ENCODE measurements around the gene KCNJ6.

Gene KCNJ6, protein sequence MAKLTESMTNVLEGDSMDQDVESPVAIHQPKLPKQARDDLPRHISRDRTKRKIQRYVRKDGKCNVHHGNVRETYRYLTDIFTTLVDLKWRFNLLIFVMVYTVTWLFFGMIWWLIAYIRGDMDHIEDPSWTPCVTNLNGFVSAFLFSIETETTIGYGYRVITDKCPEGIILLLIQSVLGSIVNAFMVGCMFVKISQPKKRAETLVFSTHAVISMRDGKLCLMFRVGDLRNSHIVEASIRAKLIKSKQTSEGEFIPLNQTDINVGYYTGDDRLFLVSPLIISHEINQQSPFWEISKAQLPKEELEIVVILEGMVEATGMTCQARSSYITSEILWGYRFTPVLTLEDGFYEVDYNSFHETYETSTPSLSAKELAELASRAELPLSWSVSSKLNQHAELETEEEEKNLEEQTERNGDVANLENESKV

GRCh38 chr21:37916310-37917051 is at the start of gene KCNJ6:
KCNJ6 (minus strand) TSS chr21:37916457; CDS start chr21:37840682, 75,775 bp downstream.
- Histone ChIP-seq H3K27ac (ENCODE audit: low read length) (no peak within 1 kb of the TSS), H3K9ac (ENCODE audit: low read depth, low read length) (peak within 1 kb of the TSS; percentile 50; the same call in 1 of the 2 replicates), H3K4me1 (ENCODE audit: insufficient read depth, low read length) (peaks cover 15% of the 10 kb centered on the region; the same call in 1 of the 2 replicates), H3K9me3 (ENCODE audit: insufficient read depth, low read depth, low read length) (no peaks in the 10 kb centered on the region), H3K27me3 (ENCODE audit: insufficient read depth, low read length) (peaks cover 41% of the 10 kb centered on the region), H3K4me3 (ENCODE audit: low read length) (peak within 1 kb of the TSS; percentile 83), H3K36me3 (ENCODE audit: insufficient read depth, low read depth, low read length) (no peaks in the 10 kb centered on the region)

DNA sequence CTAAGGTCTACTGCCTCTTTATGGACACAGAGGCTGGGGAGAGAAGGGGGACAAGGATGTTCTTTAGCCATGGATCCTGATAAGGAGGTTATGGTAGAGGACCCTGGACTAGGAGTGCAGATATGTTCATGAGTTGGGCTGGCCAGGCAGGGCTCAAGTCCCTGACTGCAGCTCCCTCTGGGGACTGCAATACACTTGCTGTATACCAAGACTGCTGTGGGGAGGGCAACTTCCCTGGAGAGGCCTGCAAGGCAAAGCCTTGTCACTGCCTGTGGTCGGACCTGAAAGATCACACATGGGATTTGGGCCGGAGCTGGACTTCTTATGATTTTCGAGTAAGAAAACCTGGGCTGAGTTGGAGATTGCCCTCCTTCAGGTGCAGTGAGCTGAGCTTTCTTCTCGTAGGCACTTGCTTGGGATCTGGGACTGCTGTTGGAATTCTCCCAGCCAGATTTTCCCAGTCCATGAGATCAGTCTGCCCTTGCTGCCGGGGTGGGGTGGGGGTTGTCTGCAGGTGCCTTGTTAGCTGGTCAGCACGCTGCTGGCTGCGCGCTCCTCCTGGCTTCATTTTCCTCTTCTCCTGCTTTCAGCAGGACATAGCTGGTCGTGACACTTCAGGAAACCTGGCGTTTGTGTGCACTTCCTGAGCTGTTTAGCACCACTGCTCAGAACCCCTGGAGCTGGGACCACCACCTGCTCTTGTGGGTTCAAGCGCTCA is 49.0 kb upstream of the KCNJ6 start:
- no peaks in the 10 kb centered on the region for H3K27me3 ChIP-seq (ENCODE audit: insufficient read depth, low read length)
- H3K27ac ChIP-seq (ENCODE audit: low read length): no peak overlapping the region
- no peaks in the 10 kb centered on the region for H3K4me1 ChIP-seq (ENCODE audit: insufficient read depth, low read length)
- no peak overlapping the region for H3K9ac ChIP-seq (ENCODE audit: low read depth, low read length)
- no peak overlapping the region for H3K4me3 ChIP-seq (ENCODE audit: low read length)
- H3K9me3 ChIP-seq (ENCODE audit: insufficient read depth, low read depth, low read length): no peaks in the 10 kb centered on the region
- no peaks in the 10 kb centered on the region for H3K36me3 ChIP-seq (ENCODE audit: insufficient read depth, low read depth, low read length)

- Histone ChIP-seq H3K27me3 (ENCODE audit: insufficient read depth, low read length) (no peaks in the 10 kb centered on the region), H3K27ac (ENCODE audit: low read length) (no peak overlapping the region), H3K9me3 (ENCODE audit: insufficient read depth, low read depth, low read length) (no peaks in the 10 kb centered on the region), H3K9ac (ENCODE audit: low read depth, low read length) (no peak overlapping the region), H3K4me1 (ENCODE audit: insufficient read depth, low read length) (no peaks in the 10 kb centered on the region), H3K4me3 (ENCODE audit: low read length) (no peak overlapping the region), H3K36me3 (ENCODE audit: insufficient read depth, low read depth, low read length) (no peaks in the 10 kb centered on the region)
Measured at GRCh38 chr21:37958537-37958936, 42.3 kb upstream of the KCNJ6 start.

DNA sequence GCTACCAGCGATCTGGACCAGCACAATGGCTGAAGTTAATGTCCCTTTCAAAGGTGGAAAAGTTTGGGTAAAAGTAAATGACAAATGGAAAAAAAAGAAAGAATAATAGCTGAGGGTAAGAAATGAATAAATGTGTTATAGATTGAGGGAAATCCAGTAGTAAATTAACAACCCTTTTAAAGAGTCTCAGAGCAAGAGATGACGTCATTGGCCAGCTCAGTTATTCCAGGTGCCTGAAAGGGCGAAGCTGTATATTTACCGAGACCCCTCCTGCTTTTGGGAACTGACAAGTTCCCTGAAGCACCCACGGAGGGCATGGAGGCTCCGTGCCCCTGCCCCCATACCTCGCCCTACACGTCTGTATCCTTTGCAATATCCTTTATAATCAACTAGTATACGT is 40.5 kb upstream of the KCNJ6 start:
- no peaks in the 10 kb centered on the region for H3K36me3 ChIP-seq (ENCODE audit: insufficient read depth, low read depth, low read length)
- no peak overlapping the region for H3K9ac ChIP-seq (ENCODE audit: low read depth, low read length)
- no peak overlapping the region for H3K4me3 ChIP-seq (ENCODE audit: low read length)
- H3K9me3 ChIP-seq (ENCODE audit: insufficient read depth, low read depth, low read length): no peaks in the 10 kb centered on the region
- no peaks in the 10 kb centered on the region for H3K27me3 ChIP-seq (ENCODE audit: insufficient read depth, low read length)
- H3K4me1 ChIP-seq (ENCODE audit: insufficient read depth, low read length): no peaks in the 10 kb centered on the region
- no peak overlapping the region for H3K27ac ChIP-seq (ENCODE audit: low read length)

- peaks cover 10% of the 10 kb centered on the region for H3K9me3 ChIP-seq (ENCODE audit: insufficient read depth, low read depth, low read length)
- H3K27ac ChIP-seq (ENCODE audit: low read length): no peak overlapping the region
- H3K9ac ChIP-seq (ENCODE audit: low read depth, low read length): no peak overlapping the region
- no peak overlapping the region for H3K4me3 ChIP-seq (ENCODE audit: low read length)
- H3K4me1 ChIP-seq (ENCODE audit: insufficient read depth, low read length): no peaks in the 10 kb centered on the region
- no peaks in the 10 kb centered on the region for H3K27me3 ChIP-seq (ENCODE audit: insufficient read depth, low read length)
- H3K36me3 ChIP-seq (ENCODE audit: insufficient read depth, low read depth, low read length): no peaks in the 10 kb centered on the region
Measured at GRCh38 chr21:37945036-37945435, 28.8 kb upstream of the KCNJ6 start.

DNA sequence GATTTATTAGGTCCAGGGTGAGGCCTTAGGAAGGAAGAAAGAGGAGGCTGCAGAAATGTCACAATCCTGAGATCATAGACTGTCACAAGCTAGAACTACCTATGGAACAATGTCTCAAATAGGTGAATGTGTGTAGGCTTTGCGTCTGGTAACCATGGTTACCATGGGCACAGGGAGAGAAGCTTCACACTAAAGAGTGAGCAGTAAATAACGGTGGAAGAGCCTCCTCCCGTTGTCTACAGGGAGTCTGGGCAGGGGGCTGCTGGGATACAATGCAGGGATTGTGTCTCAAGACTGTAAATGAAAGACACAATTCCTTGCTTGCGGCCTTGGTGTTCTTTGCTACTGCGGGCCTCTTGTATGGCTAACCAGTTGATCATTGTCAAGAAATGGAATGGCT is 28.2 kb upstream of the KCNJ6 start:
- H3K4me3 ChIP-seq (ENCODE audit: low read length): no peak overlapping the region
- H3K9me3 ChIP-seq (ENCODE audit: insufficient read depth, low read depth, low read length): peaks cover 13% of the 10 kb centered on the region
- no peaks in the 10 kb centered on the region for H3K4me1 ChIP-seq (ENCODE audit: insufficient read depth, low read length)
- no peaks in the 10 kb centered on the region for H3K27me3 ChIP-seq (ENCODE audit: insufficient read depth, low read length)
- no peak overlapping the region for H3K27ac ChIP-seq (ENCODE audit: low read length)
- no peak overlapping the region for H3K9ac ChIP-seq (ENCODE audit: low read depth, low read length)
- no peaks in the 10 kb centered on the region for H3K36me3 ChIP-seq (ENCODE audit: insufficient read depth, low read depth, low read length)

DNA sequence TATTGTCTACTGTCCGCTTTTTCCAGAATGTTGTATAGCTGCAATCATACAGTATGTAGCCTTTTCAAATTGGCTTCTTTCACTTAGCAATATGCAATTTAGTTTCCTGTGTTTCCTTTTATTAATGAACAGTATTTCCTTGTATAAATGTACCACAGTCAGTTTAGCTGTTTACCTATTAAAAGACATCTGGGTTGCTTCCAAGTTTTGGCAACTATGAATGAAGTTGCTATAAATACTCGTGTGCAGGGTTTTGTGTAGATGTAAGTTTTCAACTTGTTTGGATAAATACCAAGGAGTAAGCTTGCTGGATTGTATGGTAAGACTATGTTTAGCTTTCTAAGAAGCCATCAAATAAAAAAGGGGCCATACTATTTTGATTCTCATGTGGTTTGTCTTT is 24.4 kb upstream of the KCNJ6 start:
- Histone ChIP-seq H3K4me3 (ENCODE audit: low read length) (no peak overlapping the region), H3K9ac (ENCODE audit: low read depth, low read length) (no peak overlapping the region), H3K4me1 (ENCODE audit: insufficient read depth, low read length) (no peaks in the 10 kb centered on the region), H3K36me3 (ENCODE audit: insufficient read depth, low read depth, low read length) (no peaks in the 10 kb centered on the region), H3K9me3 (ENCODE audit: insufficient read depth, low read depth, low read length) (peaks cover 4% of the 10 kb centered on the region; the same call in 1 of the 2 replicates), H3K27me3 (ENCODE audit: insufficient read depth, low read length) (no peaks in the 10 kb centered on the region), H3K27ac (ENCODE audit: low read length) (no peak overlapping the region)

DNA sequence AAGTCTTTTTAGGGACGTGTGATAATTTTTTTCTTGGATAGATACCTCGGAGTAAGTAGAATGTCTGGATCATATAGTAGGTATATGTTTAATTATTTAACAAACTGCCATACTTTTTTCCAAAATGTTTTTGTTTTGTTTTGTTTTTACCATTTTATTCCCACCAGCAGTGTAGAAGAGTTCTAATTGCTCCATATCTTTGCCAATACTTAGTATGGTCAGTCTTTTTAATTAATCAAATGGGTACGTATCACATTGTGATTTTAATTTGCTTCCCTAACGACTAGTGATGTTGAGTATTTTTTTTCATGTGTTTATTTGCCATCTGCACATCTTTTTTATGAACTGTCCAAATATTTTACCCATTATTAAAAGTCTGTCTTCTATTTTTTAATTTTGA is 23.6 kb upstream of the KCNJ6 start:
- Histone ChIP-seq H3K27me3 (ENCODE audit: insufficient read depth, low read length) (no peaks in the 10 kb centered on the region), H3K27ac (ENCODE audit: low read length) (no peak overlapping the region), H3K36me3 (ENCODE audit: insufficient read depth, low read depth, low read length) (no peaks in the 10 kb centered on the region), H3K4me3 (ENCODE audit: low read length) (no peak overlapping the region), H3K9me3 (ENCODE audit: insufficient read depth, low read depth, low read length) (peaks cover 4% of the 10 kb centered on the region; the same call in 1 of the 2 replicates), H3K9ac (ENCODE audit: low read depth, low read length) (no peak overlapping the region), H3K4me1 (ENCODE audit: insufficient read depth, low read length) (no peaks in the 10 kb centered on the region)

DNA sequence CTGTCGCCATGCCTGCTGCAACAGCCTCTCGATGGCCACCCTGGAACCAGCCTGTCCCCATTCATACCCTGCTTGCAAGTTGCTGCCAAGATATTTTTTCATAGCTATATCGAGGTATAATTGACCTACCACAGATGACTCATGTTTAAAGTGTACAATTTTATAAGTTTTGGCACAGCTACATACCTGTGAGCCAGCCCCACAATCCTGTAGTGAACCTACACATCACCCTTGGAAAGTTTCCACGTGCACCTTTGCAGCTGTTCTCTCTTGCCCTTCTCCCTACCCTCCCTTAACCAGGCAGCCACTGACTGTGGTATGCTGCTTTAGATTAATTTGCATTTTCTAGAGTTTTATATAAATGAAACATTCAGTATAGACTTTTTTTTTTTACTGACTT is 23.0 kb upstream of the KCNJ6 start:
- H3K36me3 ChIP-seq (ENCODE audit: insufficient read depth, low read depth, low read length): no peaks in the 10 kb centered on the region
- no peaks in the 10 kb centered on the region for H3K4me1 ChIP-seq (ENCODE audit: insufficient read depth, low read length)
- no peak overlapping the region for H3K4me3 ChIP-seq (ENCODE audit: low read length)
- peaks cover 4% of the 10 kb centered on the region; the same call in 1 of the 2 replicates for H3K9me3 ChIP-seq (ENCODE audit: insufficient read depth, low read depth, low read length)
- no peaks in the 10 kb centered on the region for H3K27me3 ChIP-seq (ENCODE audit: insufficient read depth, low read length)
- H3K27ac ChIP-seq (ENCODE audit: low read length): no peak overlapping the region
- no peak overlapping the region for H3K9ac ChIP-seq (ENCODE audit: low read depth, low read length)

DNA sequence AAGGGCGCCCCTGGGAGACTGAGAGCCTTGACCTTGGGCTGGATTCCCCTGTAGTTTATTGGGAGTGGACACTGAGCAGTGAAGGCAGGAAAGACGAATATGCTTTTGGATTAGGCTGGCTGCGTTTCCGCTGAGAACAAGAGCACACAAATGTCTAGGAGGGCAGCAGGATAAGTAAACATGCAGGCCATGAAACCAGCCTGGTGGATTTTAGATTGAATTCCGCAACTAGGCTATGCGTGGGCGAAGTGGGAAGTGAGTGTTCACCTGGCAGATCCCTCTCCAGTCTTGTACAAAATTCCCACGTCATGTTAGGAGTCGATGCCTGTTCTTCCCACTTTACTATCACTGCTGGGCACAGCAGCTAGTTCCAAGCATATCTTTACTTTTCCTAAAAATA is 21.4 kb upstream of the KCNJ6 start:
- H3K4me1 ChIP-seq (ENCODE audit: insufficient read depth, low read length): no peaks in the 10 kb centered on the region
- H3K9me3 ChIP-seq (ENCODE audit: insufficient read depth, low read depth, low read length): peaks cover 10% of the 10 kb centered on the region; the same call in 1 of the 2 replicates
- no peak overlapping the region for H3K4me3 ChIP-seq (ENCODE audit: low read length)

DNA sequence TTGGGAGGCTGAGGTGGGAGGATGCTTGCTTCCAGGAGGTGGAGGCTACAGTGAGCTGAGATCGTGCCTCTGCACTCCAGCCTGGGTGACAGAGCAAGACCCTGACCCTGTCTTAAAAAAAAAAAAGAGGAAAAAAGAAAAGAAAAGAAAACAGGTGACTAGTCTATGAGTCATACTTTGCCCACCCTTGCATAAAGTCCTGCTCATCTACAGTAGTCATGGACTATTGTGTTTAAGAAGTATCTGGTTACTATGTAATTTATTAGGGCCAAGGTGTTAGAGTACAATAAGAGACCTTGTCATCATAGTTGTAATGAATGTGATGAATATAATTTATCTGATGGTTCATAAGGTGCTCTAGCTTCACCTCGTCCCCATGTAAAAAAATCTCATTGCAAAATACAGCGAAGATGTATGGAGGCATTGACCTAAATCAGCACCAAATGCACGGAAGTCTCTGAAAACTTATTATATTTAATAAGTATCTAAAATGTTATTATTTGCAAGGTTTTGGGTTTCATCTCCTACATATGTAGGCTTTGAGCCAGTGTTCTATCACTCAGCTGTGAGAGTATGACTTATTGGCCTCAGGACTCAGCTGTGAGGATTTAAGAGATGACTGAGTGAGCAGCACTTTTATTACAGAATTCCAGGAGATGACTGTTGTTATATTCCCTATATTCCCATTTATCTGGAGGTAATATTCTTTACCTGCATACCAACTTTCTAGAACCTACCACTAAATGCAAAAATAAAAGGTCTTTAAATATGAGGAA is 19.9 kb upstream of the KCNJ6 start:
- Histone ChIP-seq H3K36me3 (ENCODE audit: insufficient read depth, low read depth, low read length) (no peaks in the 10 kb centered on the region), H3K27ac (ENCODE audit: low read length) (no peak overlapping the region), H3K27me3 (ENCODE audit: insufficient read depth, low read length) (no peaks in the 10 kb centered on the region), H3K9ac (ENCODE audit: low read depth, low read length) (no peak overlapping the region), H3K4me1 (ENCODE audit: insufficient read depth, low read length) (no peaks in the 10 kb centered on the region), H3K9me3 (ENCODE audit: insufficient read depth, low read depth, low read length) (peaks cover 19% of the 10 kb centered on the region; the same call in 1 of the 2 replicates), H3K4me3 (ENCODE audit: low read length) (no peak overlapping the region)

More for the DNA sequence above, 21.4 kb upstream of the KCNJ6 start:
- H3K36me3 ChIP-seq (ENCODE audit: insufficient read depth, low read depth, low read length): no peaks in the 10 kb centered on the region
- H3K27ac ChIP-seq (ENCODE audit: low read length): no peak overlapping the region
- H3K9ac ChIP-seq (ENCODE audit: low read depth, low read length): no peak overlapping the region
- no peaks in the 10 kb centered on the region for H3K27me3 ChIP-seq (ENCODE audit: insufficient read depth, low read length)

All from iPS-20b (cell line).